Glomerular visceral epithelial cell (primary cell): ENCODE results near the gene PARD6G.

ENCODE experiments used
- DNase-seq: peaks from one replicate; pipeline ENCODE4 v3.0.0-alpha.2; 2016; ENCODE audit errors: extremely low spot score

The PARD6G gene, protein sequence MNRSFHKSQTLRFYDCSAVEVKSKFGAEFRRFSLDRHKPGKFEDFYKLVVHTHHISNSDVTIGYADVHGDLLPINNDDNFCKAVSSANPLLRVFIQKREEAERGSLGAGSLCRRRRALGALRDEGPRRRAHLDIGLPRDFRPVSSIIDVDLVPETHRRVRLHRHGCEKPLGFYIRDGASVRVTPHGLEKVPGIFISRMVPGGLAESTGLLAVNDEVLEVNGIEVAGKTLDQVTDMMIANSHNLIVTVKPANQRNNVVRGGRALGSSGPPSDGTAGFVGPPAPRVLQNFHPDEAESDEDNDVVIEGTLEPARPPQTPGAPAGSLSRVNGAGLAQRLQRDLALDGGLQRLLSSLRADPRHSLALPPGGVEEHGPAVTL

DNA sequence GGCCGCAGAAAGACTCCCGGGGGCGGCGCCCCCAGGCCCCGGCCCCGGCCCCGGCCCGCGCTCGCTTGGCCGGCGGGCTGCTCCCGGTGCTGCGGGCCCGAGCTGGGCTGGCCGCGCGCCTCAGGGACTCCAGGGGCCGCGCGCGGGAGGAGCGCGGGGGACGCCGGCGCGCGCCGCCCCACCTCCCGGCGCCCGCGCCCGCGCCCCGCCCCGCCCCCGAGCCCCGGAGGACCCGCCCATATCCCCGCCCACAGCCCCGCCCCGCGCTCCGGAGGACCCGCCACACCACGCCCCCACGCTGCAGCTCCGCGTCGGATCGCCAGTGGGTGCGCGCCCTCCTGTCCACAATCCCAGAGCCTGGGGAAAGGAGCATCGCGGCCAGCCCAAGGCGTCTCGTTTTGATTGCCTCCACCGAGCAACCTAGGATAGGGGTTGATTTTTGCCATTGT lies at the start of gene PARD6G:
PARD6G (minus strand) TSS at position 122 of the 449 bp plus-strand sequence. CDS start 166 bp downstream, outside the sequence.
- DNase-seq = peak; percentile 84

DNA sequence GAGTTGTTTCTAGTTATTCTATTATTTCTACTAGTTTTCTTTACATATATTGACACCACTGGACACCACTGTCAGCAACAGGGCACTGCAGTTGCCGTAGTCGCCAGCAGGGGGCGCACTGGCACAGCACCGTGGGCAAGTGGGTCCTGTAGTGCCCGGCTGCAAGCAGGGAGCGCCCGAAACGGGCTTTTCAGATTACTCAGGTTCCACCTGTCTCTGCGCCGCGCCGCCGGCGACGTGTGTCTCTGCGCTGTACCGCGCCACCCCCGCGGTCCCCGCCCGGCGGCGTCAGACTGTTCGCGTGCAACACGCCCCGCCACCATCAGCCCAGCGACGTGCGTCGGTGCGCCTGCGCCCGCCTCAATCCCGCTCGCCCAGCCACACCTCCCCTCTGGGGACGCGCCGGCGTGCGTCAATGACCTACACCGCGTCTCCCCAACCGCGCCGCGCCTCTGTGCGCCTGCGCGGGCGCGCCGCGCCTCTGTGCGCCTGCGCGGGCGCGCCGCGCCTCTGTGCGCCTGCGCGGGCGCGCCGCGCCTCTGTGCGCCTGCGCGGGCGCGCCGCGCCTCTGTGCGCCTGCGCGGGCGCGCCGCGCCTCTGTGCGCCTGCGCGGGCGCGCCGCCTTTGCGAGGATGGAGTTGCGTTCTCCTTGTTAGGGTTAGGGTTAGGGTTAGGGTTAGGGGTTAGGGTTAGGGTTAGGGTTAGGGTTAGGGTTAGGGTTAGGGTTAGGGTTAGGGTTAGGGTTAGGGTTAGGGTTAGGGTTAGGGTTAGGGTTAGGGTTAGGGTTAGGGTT lies 15.1 kb upstream of the PARD6G start:
- DNase-seq = peak; percentile 23

DNA sequence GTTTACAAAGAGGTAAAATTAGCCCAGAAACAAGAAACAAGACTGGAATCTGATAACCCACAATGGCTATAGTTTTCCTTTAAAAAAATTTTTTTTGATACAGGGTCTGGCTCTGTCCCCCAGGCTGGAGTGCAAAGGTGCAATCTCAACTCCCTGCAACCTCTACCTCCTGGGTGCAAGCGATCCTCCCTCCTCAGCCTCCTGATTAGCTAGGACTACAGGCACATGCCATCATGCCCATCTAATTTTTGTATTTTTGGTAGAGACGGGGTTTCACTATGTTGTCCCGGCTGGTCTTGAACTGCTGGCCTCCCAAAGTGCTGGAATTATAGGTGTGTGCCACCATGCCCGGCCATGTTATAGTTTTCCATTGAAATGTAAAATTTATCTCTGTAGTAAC lies 12.3 kb upstream of the PARD6G start:
- DNase-seq = no peak

DNA sequence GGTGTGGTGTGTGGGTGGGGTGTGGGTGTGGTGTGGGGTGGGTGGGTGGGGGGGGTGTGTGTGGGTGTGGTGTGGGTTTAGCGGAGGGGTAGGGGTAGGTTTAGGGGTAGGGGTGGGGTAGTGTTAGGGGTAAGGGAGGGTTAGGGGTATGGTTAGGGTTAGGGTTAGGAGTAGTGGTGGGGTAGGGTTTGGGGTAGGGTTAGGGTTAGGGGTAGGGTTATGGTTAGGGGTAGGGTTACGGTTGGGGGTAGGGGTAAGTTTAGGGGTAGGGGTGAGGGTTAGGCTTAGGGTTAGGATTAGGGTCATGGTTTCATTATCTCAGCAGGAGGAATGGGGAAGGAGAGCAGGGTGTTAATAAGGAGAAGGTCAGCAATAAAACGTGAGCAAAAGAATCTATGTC lies 11.3 kb upstream of the PARD6G start:
- DNase-seq = no peak

DNA sequence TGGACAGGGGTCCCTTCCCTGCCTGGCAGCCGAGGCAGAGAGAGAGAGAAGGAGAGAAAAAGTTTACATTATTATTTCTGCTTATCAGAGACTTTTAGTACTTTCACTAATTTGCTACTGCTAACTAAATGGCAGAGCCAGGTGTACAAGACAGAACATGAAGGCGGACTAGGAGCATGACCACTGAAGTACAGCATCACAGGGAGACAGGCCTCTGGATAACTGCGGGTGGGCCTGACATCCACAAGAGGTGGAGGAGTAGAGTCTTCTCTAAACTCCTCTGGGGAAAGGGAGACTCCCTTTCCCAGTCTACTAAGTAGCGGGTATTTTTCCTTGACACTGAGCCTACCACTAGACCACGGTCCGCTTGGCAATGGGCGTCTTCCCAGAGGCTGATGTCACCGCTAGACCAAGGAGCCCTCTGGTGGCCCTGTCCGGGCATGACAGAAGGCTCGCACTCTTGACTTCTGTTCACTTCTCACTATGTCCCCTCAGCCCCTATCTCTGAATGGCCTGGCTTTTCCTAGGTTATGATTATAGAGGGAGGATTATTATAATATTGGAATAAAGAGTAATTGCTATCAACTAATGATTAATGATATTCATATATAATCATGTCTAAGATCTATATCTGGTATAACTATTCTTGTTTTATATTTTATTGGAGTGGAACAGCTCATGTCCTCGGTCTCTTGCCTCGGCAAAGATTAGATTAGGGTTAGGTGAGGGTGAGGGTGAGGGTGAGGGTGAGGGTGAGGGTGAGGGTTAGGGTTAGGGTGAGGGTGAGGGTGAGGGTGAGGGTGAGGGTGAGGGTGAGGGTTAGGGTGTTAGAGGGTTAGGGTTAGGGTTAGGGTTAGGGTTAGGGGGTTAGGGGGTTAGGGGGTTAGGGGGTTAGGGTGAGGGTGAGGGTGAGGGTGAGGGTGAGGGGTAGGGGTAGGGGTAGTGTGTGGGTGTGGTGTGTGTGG lies 10.5 kb upstream of the PARD6G start:
- DNase-seq = peak; percentile 68

DNA sequence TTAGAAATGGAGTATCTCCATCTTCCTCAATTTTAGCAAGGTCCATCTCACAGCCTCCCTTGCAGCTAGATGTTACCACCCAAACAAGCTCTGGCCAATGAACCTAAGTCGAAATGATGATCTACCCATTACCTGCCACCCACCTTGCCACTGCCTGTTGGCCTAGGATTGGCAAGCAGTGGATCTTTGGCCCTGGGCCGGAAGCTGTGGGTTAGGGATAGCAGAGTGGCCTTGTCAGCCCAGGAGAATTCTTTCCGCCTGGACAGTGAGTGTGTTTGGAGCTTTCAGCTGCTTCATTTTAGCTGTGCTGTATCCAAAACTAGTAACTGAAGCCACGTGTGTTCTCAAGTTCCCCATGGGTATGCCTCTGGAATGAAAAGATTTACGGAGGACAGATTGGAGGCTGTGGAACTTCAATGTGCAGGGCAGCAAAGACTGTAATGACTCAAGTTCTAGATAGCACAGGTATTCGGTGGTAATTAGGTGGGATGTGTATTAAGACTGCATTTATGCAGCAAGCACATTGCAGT lies 7.7 kb upstream of the PARD6G start:
- DNase-seq = no peak

DNA sequence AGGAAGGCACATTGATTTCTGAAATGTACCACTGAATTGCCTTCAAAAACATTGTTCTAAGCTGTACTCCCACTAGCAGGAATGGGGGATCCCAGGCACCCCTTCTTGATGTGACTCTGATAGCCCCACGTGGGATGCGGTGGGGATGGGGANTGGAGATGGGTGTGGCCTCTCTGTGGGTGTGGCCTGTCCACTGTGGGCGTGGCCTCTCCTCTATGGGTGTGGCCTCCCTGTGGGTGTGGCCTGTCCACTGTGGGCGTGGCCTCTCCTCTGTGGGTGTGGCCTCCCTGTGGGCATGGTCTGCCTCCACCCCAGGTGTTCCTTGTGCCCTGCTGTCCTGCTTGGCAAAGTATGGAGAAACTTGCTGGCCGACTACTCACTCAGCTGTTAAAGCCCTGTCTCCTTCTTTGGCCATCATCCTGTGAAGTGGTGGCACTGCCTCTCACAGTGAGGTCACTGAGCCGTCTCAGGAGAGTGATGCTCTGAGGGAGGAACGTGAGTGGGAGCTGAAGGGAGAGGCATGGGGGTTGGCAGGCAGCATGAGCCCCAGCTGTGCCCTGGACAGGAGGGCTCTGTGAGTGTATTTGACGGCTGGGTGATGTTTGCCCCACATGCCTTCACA lies 6.7 kb upstream of the PARD6G start:
- DNase-seq = peak; percentile 11

DNA sequence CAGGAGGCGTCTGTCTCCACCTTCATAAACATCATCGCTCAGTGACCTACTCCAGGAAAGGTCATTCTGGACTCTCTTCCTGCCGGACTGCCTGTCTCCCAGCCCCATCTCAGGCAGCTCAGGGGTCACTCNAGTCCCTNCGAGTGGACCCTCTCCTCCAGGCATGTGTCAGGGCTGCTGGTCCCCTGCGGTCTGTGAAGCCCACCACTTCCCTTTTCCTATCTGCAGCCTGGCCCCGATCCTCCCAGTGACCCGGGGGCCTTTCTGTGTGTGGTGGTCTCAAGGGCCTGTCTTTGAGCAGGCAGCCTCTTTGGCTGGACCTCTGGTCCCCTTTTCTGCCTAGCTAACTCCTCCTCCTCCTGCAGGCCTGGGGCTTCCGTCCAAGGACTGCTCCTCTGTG lies 5.9 kb upstream of the PARD6G start:
- DNase-seq = no peak

DNA sequence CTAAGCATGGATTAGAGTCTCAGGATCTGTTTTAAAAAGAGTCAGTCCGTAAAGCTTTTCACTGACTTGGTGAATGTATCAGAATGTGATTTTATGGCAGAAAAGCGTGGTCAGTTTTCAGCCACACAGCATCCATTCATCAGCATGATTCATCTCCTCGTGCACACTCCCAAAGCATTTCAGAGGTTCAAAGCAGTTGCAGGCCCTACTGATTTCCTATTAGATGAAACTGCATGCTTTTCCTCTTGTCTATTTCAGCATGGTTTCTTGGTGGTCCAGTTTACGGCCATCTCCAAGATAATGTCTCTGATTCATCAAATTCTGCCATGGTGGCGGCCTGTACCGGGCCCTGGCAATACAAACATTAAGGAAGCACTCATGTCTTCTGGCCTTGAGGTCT lies 4.8 kb upstream of the PARD6G start:
- DNase-seq = peak; percentile 33

DNA sequence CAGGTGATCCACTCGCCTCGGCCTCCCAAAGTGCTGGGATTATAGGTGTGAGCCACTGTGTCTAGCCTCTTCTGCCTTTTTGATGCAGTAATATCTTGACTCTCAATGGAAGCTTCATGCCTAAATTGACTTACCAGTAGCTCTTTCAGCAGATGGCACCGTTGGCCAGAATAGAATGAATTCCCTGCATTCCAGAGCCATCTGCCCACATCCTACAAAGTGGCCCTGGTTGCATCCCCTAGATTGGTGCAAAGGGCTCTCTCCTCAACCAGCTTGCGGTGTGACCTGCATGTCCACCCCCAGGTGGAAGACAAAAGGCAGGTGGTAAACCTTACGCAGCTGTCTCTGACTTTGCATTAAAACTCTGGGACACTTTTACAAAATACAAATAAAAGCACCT lies 4.4 kb upstream of the PARD6G start:
- DNase-seq = no peak

DNA sequence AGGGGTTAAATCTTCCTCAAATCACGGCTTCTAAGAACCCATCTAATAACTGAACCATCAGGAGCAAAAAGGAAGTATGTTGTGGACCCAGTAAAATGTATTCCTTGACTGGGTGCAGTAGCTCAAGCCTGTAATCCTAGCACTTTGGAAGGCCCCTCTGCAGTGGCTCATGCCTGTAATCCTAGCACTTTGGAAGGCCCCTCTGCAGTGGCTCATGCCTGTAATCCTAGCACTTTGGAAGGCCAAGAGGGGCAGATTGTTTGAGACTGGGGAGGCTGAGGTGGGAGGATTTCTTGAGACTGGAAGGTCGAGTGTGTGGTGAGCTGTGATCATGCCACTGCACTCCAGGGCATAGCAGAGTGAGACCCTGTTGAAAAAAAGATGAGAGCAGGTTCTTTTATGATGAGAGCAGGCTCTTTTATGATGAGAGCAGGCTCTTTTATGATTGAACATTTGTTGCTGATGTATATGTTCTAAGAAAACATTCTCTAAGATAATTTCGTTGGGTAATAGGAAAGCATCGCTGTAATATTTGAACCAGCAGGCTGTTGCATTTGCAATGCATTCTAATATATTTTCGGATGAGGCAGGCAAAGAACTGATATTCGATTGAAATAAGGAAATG lies 3.5 kb upstream of the PARD6G start:
- DNase-seq = no peak

DNA sequence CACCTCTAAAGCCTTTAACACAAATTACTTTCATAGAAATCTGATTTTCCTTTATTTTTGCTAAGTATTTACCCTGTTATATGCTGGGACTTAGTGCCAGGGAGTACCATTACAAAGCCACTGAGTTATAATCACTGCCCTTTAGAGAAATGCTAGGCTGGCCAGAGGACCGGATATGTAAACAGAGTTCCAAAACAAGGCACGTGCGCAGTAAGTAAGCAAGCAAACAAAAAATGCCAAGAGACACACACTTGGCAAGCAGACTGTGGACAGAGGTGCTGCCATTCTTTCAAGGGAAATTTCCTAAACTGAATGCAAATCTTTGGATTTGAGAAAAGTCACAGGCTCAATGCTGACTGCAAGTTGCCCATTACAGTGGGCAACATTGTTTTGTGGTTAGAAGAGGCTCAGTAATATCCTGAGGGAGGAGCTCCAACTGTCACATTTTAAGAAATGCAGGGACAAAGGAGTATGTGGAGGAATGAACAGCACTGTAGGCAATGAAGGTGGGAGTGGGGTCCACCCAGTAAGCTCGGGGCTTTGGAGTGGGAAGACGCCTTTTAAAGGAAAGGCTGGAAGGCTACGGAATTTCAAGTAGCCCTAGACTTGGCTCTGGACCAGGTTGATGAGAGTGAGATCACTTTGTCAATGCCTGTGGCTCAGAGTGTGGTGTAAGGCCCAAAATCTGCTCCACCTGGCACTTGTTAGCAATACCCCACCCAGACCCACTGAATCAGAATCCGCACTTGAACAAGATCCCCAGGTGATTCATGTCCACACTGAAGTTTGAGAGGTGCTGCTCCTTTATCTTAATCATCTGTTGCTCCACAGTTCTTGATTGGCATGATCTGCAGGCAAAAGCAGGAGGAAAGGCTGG lies 2.1 kb upstream of the PARD6G start:
- peak; percentile 11 for DNase-seq

DNA sequence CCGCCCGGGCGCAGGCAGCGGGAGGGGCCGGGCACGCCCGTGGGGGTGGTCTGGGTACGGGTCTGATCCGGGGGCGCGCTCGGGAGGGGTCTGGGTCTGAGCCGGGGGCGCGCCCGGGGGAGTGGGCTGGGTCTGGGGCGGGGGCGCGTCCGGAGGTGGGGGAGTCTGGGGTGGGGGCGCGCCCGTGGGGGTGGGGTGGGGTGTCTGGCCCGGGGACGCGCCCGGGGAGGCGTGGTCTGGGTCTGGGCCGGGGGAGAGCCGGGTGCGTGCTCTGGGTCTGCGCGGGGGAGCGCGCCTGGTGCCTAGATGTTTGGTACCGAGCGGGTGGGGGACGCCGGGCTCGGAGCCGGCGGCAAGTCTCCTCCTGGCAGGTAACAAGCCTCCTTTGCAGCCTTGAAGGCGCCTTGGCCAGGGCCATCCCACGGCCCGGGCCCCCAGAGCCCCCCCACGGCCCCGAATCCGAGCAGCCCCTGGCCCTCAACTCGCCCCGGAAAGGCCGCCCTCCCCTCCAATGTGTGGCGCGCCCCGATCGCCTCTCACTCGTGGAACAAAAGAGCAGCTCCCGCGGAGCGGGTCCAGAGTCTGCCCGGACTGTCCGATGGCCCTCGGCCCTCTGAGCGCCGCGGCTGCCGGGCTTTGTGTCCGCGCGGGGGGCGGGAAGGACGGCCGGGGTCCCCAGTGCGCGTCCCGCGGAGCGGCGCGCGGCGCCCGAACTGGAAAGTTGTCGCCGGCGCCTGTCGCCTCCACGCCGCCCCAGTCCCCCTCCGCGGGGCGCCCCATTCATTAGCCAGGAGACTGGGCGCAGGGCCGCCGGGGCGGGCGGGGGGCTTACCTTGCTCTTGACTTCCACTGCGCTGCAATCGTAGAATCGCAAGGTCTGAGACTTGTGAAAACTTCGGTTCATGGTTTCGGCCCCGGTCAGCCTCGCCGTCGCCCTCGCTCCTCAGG lies 595 bp downstream of the PARD6G start:
- peak; percentile 23 for DNase-seq

DNA sequence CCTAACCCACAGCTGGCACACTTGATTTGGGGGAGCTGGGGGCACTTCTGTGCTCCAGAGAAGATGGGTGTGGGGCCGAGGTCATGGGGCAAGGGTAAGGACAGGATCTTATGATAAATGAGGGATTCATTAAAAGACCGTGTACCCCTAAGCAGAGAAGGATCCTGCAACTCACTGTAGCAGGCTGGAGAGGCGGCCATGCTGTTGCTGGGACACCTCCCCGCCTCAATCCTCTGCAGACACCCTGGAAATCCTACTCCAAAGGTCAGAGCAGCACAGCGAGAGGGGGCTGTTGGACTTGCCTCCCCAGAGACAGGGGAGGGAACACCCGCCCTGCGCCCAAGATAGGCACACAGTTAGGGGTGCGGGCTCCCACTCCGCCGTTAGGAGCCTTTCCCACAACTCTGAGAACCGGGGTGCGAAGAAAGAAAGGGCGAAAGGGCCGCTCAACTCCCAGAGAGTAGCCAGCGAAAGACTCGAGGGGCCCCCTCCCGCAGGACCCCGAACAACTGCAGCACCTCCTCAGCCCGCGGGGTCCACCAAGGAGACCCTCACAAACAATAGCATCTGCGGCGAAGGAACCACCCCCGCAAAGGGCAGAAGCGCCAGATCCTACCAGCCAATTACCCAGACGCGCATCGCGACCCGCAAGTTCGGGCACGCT lies 1.4 kb downstream of the PARD6G start:
- no peak for DNase-seq

DNA sequence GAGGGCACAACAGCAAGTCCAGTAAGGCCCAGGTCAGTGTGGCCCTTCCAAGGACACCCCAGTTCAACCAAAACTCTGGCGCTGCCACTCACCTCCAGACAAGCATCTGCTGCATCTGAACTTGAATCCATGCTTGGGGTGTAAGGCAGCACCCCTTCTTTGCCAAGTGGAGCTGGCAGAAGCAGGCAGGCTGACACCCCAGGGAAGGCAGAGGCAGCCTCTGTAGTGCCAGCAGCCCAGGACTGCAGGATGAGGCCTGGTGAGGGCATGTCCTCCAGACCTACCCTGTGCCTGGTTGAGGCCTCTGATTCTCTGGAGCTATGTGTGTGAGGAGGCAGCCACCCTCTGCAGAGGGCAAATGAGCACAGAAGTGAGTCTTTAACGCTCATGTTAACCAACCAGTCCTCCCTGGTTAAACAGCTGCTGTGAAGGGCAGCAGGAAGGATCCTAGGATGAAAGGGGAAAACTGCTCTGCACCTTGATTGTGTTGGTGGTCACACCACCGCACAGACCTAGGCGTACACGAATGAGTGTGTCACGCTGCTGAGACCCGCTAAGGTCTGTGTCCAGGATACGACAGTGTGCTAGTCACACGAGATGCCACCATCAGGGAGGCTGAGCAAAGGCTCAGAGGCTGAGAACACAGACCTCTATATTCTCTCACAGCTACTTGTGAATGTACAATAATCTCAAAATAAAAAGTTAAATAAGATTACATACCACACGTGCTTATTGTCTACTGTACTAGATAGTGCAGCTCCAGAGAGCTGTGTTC lies 2.2 kb downstream of the PARD6G start:
- no peak for DNase-seq

DNA sequence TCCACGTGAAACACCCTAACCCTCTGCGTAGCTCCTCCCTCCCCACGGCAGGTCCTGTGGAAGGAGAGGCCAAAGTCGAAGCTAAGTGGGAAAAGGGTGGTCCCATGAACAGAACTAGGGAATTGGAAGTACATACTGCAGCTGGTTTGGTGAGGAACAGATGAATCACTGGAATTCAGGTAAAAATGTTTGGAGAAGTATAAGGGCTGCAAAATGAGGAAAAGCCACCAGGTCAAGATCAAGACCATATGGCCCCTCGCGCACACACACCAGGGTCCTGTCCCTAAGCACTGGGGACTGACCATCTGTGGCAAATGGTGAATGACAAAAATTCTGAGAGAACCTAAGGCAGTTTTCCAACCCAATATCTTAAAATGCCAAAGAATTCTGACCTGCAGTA lies 3.1 kb downstream of the PARD6G start:
- no peak for DNase-seq

DNA sequence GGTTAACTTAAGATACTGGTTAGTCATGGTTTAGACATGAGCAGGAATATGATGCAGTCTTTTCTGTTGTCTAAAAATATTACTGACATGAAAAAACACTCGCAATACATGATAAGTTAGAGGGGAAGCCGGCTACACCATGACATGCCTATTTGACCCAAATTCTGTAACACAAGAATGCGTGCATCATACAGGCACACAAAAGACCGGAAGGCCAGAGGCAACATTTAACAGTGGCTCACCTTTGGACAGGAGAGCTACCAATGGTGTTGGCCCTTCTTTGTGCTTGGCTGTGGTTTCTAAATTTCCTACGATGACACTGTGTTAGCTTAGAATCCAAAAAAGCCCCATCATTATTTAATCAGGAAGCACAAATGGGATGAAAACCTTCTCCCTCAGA lies 4.1 kb downstream of the PARD6G start:
- no peak for DNase-seq
